GM23248 (cell line): ENCODE data around the gene DAB2IP.

Source experiments
- EZH2 ChIP-seq: fragments of 200-600 bp; sonication (generic); IDR thresholded peaks from 2 replicates; pipeline ENCODE4 v1.6.1; 2018; ENCODE audit warnings: antibody characterized with exemption, mild to moderate bottlenecking; ENCODE audit not compliant: insufficient read depth, poor library complexity, severe bottlenecking
- EZH2phosphoT487 ChIP-seq: fragments of 200-600 bp; sonication (generic); IDR thresholded peaks from 2 replicates; pipeline ENCODE4 v1.6.1; 2018; ENCODE audit warnings: antibody characterized with exemption, moderate library complexity, mild to moderate bottlenecking, low read depth; ENCODE audit not compliant: insufficient read depth

- no peak for TF ChIP-seq EZH2
- TF ChIP-seq EZH2phosphoT487: no peak
These were observed 100.4 kb downstream of the DAB2IP start for GRCh38 chr9:121751686-121752445.
